Activated CD4-positive, alpha-beta T cell treated with anti-CD3 and anti-CD28 coated beads for 4 hours (primary cell): Measurements from ENCODE around the gene GOLGA6L10.

ENCODE experiments used
- DNase-seq, 2 donors: peaks; one replicate each; pipeline ENCODE4 v3.0.0-alpha.2; 2020

The GOLGA6L10 gene

GRCh38 chr15:82297546-82297945, 51.7 kb downstream of the GOLGA6L10 start:
- DNase-seq: no peak

GRCh38 chr15:82294061-82294690, 55.1 kb downstream of the GOLGA6L10 start:
- no peak for DNase-seq

- no peak for DNase-seq
These were observed 57.0 kb downstream of the GOLGA6L10 start for GRCh38 chr15:82292271-82292670.
